ENCODE results near the gene GREM1.
A peak's percentile ranks its signal among the peaks of the same experiment; 100 is the strongest.

GREM1 gene

GRCh38 chr15:32781781-32782180 is 64.0 kb downstream of the GREM1 start:
- no peak for DNase-seq (ENCODE audit: low read depth, low spot score)

GRCh38 chr15:32784581-32784980 is 66.8 kb downstream of the GREM1 start:
- DNase-seq (ENCODE audit: low read depth, low spot score): no peak

- no peak for DNase-seq (ENCODE audit: low read depth, low spot score)
Measured at GRCh38 chr15:32786906-32787305, 69.1 kb downstream of the GREM1 start.

- DNase-seq (ENCODE audit: low read depth, low spot score): no peak
Measured at GRCh38 chr15:32787949-32788348, 70.1 kb downstream of the GREM1 start.

GRCh38 chr15:32790352-32790999 is 72.7 kb downstream of the GREM1 start:
- DNase-seq (ENCODE audit: low read depth, low spot score): peak; percentile 59

- no peak for DNase-seq (ENCODE audit: low read depth, low spot score)
Measured at GRCh38 chr15:32792436-32792835, 74.6 kb downstream of the GREM1 start.

Data from smooth muscle cell of the brain vasculature (primary cell).